Cardiac septum (tissue), 1 donor: ENCODE data around the gene NCOA6. TPM values are rescaled to one million over a fixed set of nuclear protein-coding genes. Genes with fewer than 3 reads are reported as not detected.

Source experiments
- DNase-seq: peaks from one replicate; pipeline ENCODE4 v3.0.0-alpha.2; 2020; ENCODE audit warnings: low spot score
- intact Hi-C: fragments of 100-400 bp; cut with DNase I; formaldehyde crosslinking; loops from one replicate; pipeline ENCODE4 v1.14.0; 2022
- total RNA-seq: library from RNA; stranded (reverse); fragmentation: NEBNext Ultra II Directional; extraction: Animal tissue kit (Norgen Biotek cat#: 25700); gene quantifications from one replicate; pipeline ENCODE4 v1.2.1, GENCODE V29; 2021
- donor health status: DM: no; HTN: no; CAD: no.

Gene NCOA6
- total RNA-seq, 1 donor from 2014 or later: 18.5 TPM

- DNase-seq: no peak
- intact Hi-C loops: loop anchor here (2.0 to 10.0 kb wide), 3 partner anchors 131 to 395 kb away; no protein-coding TSS in a partner anchor
Observed at GRCh38 chr20:34709831-34710567, 115.5 kb downstream of the NCOA6 start.

- intact Hi-C loops: loop anchor here (2.0 to 10.0 kb wide), 3 partner anchors 130 to 394 kb away; no protein-coding TSS in a partner anchor
Observed at GRCh38 chr20:34709044-34709830, 116.2 kb downstream of the NCOA6 start.

DNA sequence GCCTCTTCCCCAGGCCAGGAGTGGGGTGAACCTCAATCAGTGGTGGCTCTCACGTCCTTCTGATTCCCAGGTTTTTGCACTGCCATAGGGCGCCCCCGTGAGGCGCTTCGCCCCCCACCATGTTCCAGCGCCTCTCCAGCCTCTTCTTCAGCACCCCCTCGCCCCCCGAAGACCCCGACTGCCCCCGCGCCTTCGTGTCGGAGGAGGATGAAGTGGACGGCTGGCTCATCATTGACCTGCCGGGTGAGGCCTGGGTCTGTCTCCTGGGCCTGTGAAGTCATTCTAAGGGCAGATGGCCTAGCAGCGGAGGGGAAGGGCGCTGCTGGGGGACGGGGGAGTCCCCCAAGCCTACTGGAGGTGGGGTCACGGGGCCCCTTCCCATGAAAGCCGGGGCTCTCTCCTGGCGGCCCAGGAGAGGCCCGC lies 116.8 kb downstream of the NCOA6 start:
- DNase-seq: no peak
- intact Hi-C loops: loop anchor here (2.0 to 10.0 kb wide), 3 partner anchors 130 to 394 kb away; no protein-coding TSS in a partner anchor

More at GRCh38 chr20:34709044-34709830, 116.2 kb downstream of the NCOA6 start:
- DNase-seq: peak; percentile 92

- intact Hi-C loops: loop anchor here (5.0 to 10.0 kb wide), 2 partner anchors 170 to 392 kb away; no protein-coding TSS in a partner anchor
- DNase-seq: no peak
Observed at GRCh38 chr20:34706912-34707784, 118.3 kb downstream of the NCOA6 start.

GRCh38 chr20:34706302-34706875 lies 119.1 kb downstream of the NCOA6 start:
- DNase-seq: no peak
- intact Hi-C loops: loop anchor here (5.0 to 10.0 kb wide), 2 partner anchors 169 to 392 kb away; no protein-coding TSS in a partner anchor

DNA sequence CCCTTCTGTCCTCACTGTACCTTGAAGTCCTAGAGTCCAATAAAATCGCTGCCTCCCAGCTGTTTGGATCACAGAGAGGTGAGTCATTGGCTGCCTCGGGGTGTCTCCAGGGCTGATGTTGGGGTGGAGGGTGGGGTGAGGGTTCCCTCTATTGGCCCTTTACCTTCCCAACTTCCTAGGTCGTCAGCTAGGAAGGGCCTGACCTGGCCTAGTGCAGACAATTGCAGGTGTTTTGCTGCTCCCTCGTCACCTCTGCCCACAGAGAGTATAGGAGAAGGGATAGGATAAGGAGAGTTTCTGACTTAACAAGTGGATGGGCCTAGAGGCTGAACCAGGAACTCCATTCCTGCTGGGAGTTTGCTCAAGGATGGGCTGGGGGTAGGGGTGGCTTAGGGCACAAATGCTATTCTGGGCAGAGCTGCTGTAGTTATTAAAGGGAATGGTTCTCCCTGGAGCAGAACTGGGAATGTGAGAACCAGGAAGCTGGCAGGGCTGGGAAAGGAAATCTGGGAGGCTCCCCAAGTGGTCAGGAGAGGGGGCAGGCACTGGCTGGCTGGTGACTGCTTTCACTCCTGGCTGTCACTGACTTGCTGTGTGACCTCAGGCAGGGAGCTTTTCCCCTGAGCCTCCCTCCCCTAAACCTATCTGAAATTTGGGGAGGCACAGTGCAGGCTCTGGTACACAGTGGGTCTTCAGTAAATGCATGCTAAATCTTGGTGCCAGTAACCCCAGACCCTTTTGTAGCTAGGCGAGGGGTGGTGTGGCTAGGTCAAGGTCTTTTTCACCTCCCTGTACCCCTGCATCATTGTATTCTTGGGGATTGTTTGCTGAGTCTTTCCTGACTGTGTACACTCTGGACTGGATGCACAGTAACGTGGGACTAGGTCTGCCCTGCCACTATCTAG lies 119.8 kb downstream of the NCOA6 start:
- intact Hi-C loops: loop anchor here (2.0 to 10.0 kb wide), 3 partner anchors 29 to 391 kb away; partner anchors contain the start of gene PIGU
- DNase-seq: peak; percentile 85

GRCh38 chr20:34705008-34705396 lies 120.4 kb downstream of the NCOA6 start:
- DNase-seq: no peak
- intact Hi-C loops: loop anchor here (2.0 to 10.0 kb wide), 3 partner anchors 28 to 390 kb away; partner anchors contain the start of gene PIGU

DNA sequence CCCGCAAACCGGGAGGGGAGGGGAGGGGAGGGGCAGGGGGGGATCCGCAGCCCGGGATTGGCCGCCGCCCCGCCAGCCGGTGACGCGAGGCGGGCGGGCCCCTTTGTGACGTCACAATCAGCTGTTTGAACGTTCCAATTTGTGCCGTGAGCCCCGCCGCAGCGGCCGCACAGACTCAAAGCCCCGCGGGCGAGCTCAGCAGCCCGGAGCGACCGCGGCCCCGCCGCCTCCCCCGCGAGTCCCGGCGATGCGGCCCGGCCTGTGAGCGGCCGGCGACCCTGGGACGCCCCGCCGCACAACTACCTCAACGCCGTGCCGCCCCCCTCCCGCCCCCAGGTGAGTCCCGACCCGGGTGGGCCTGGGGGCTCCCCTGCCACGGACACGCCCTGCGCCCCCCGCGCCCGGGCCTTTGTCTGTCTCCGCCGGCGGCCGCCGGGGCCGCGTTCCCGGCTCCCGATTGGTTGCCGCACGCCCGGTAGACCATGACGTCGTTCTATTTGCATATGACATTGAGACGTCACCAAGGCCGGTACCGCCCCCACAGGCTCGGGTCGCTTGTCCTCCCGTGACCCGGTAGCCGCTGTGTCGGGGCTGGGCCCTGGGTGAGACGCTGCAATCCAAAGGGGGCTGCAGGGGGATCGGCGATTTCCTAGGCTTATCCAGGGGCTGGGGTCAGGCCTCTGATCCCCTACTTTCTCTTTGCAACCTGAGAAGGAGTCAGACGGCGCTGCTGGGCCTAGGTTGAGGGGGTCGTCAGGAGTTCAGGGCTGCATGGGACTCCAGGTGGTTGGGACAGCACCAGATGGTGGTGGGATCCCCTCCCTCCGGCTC lies 121.1 kb downstream of the NCOA6 start, which contains the start of gene TP53INP2:
TSS of gene TP53INP2 (plus strand) at position 168 of the 831 bp plus-strand sequence. CDS start 4,396 bp downstream, outside the sequence.
- intact Hi-C loops: loop anchor here (2.0 to 10.0 kb wide), 3 partner anchors 28 to 390 kb away; partner anchors contain the start of gene PIGU

GRCh38 chr20:34703424-34704176 lies 121.9 kb downstream of the NCOA6 start:
- intact Hi-C loops: loop anchor here (2.0 to 10.0 kb wide), 2 partner anchors 27 to 389 kb away; partner anchors contain the start of gene PIGU
- DNase-seq: no peak

More for the DNA sequence above, 121.1 kb downstream of the NCOA6 start, which contains the start of gene TP53INP2:
- peak; percentile 97 for DNase-seq

GRCh38 chr20:34703061-34703423 lies 122.4 kb downstream of the NCOA6 start:
- intact Hi-C loops: loop anchor here (10.0 kb wide), 1 partner anchor 388 kb away; no protein-coding TSS in a partner anchor
- no peak for DNase-seq

DNA sequence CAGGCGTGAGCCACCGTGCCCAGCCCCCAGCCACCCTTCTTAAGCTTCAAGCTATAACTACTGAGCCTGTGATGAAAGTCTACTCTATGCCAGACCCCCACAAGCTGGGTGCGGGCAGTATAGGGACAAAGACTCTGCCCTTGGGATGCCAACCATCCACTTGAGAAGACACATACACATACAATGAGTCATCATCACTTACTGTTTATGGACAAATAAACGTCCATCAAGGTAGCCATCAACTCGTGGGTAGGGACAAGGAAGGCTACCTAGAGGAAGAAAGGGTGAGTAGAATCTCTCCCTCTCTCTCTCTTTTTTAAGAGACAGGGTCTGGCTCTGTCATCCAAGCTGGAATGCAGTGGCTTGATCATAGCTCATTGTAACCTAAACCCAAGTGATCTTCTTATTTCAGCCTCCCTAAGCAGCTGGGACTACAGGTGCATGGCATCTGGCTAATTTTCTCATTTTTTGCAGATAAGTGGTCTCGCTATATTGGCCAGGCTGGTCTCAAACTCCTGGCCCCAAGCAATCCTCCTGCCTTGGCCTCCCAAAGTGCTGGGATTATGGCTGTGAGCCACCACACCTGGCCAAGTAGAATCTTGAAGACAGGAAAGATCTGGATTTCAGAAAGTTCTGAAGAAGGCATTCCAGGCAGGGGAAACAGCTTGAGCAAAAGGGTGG lies 123.9 kb downstream of the NCOA6 start:
- intact Hi-C loops: loop anchor here (10.0 kb wide), 1 partner anchor 387 kb away; no protein-coding TSS in a partner anchor
- no peak for DNase-seq

- intact Hi-C loops: no loop called here
- DNase-seq: no peak
Observed at GRCh38 chr20:34693414-34693813, 132.0 kb downstream of the NCOA6 start.

- intact Hi-C loops: no loop called here
- no peak for DNase-seq
Observed at GRCh38 chr20:34691838-34692237, 133.6 kb downstream of the NCOA6 start.

GRCh38 chr20:34689486-34689885 lies 136.0 kb downstream of the NCOA6 start:
- intact Hi-C loops: no loop called here
- DNase-seq: no peak

DNA sequence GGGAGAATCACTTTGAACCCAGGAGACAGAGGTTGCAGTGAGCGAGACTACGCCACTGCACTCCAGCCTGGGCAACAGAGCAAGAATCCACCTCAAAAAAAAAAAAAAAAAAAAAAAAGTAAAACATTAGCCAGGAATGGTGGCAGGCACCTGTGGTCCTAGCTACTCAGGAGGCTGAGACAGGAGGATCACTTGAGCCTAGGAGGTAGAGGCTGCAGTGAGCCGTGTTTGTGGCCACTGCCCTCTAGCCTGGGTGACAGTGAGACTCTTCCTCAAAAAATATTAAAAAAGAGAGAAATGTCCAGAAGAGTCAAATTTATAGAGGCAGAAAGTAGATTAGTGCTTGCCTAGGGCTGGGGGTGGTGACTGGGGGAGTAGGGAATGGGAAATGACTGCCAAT lies 141.8 kb downstream of the NCOA6 start:
- intact Hi-C loops: no loop called here

More for the DNA sequence above, 141.8 kb downstream of the NCOA6 start:
- DNase-seq: no peak
